Loucy (cell line): ENCODE data around the gene FANK1.
A peak's percentile ranks its signal among the peaks of the same experiment; 100 is the strongest.

Experiments used
- EZH2phosphoT487 ChIP-seq: fragments of 200-600 bp; IDR thresholded peaks from 2 replicates; pipeline ENCODE4 v1.6.1; 2018; ENCODE audit warnings: antibody characterized with exemption, mild to moderate bottlenecking, moderate library complexity, borderline replicate concordance
- TF ChIP-seq, protein P1 (sequence below): fragments of 200-600 bp; sonication (generic); conservative IDR thresholded peaks from 2 replicates; pipeline ENCODE4 v1.5.1; 2014; ENCODE audit warnings: mild to moderate bottlenecking, antibody characterized with exemption, low read length

DNA sequence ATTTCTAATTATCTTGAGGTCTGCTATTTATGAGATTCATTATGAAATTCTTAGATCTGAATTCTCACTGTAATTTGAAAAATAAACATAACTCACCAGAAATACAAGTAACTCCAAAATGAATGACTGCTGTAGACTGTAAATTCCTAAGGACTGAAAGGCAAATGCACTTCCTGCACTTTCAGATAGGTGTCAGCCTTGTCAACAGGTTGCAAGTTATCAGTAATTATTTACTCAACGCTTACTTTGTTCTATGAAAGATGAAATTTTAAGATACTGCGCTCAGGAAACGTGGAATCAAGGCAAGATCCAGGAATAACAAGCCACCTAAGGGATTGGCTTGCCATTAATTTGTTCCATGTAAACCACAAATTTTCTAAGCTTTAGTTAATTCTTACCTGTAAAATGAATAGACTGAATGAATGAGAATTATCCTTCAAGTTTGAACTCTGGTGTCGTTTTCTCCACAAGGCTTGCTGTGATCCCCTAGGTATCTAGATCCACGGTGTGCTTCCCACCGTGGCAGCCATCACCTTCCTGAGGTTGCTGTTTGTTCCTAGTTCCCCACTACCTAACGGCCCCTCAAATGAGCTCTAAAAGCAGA is 27.9 kb upstream of the FANK1 start:
- TF ChIP-seq, protein P1, sequence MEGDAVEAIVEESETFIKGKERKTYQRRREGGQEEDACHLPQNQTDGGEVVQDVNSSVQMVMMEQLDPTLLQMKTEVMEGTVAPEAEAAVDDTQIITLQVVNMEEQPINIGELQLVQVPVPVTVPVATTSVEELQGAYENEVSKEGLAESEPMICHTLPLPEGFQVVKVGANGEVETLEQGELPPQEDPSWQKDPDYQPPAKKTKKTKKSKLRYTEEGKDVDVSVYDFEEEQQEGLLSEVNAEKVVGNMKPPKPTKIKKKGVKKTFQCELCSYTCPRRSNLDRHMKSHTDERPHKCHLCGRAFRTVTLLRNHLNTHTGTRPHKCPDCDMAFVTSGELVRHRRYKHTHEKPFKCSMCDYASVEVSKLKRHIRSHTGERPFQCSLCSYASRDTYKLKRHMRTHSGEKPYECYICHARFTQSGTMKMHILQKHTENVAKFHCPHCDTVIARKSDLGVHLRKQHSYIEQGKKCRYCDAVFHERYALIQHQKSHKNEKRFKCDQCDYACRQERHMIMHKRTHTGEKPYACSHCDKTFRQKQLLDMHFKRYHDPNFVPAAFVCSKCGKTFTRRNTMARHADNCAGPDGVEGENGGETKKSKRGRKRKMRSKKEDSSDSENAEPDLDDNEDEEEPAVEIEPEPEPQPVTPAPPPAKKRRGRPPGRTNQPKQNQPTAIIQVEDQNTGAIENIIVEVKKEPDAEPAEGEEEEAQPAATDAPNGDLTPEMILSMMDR, result peak; percentile 77
- no peak for TF ChIP-seq EZH2phosphoT487
